IPS-NIHi7 (cell line): Measurements from ENCODE around the gene RNF126.

ENCODE experiments used
- DNase-seq: peaks from one replicate; pipeline ENCODE4 v3.0.0; 2012; ENCODE audit warnings: mixed read lengths; ENCODE audit errors: extremely low spot score

Gene RNF126

DNA sequence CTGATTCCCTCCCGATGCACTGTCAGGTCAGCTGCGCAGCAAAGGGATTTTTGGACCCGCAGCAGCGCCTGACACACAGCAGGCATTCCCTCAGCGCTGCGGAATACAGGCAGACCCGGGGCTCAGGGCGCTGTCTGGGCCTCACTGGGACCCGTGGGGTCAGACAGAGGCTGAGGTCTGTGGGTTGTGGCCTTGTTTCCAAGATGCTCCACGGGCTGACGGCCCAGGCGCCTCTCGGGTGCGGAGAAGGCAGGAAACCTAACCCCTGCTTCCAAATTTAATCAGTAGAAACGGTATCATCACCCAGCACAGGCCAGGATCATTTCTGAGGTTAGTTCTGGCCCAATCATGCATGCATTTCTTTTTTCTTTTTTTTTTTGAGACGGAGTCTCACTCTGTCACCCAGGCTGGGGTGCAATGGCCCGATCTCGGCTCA lies 686 bp upstream of the RNF126 start:
- DNase-seq: no peak

DNA sequence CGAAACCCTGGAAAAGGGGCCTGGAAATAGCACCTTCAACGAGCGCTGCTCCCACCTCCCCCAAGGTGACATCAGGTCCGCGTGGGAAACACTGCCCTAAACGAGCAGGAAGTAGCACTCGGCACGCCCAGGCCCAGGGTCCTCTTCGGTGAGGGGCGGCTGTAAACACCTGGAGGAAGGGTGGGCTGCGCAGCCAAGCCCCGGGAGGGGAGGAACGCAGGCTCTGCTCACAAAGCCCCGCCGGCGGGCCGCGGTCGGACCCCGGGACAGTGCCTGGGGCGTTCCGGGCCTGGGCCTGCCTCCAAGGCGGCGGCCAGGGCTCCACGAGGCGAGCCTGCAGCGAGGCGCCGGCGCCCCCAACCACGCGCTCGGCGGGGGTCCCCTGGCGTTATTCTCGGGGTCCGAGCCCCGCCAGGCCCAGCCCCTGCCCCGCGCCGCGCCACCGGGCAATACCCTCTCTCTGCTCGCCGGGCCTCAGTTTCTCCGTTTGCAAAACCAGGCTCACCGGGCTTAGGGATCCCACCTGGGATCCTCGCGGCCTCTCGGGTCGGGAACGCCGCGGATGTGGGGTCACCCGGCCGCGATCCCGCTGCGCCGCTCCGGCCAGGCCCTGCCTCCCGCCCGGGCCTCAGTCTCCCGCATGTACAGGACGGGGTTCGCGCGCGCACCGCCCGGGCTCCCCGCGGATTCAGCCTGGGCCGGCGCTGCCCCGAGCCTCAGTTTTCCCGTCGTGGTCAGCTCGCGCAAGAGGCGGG lies 630 bp downstream of the RNF126 start:
- peak; percentile 57 for DNase-seq

DNA sequence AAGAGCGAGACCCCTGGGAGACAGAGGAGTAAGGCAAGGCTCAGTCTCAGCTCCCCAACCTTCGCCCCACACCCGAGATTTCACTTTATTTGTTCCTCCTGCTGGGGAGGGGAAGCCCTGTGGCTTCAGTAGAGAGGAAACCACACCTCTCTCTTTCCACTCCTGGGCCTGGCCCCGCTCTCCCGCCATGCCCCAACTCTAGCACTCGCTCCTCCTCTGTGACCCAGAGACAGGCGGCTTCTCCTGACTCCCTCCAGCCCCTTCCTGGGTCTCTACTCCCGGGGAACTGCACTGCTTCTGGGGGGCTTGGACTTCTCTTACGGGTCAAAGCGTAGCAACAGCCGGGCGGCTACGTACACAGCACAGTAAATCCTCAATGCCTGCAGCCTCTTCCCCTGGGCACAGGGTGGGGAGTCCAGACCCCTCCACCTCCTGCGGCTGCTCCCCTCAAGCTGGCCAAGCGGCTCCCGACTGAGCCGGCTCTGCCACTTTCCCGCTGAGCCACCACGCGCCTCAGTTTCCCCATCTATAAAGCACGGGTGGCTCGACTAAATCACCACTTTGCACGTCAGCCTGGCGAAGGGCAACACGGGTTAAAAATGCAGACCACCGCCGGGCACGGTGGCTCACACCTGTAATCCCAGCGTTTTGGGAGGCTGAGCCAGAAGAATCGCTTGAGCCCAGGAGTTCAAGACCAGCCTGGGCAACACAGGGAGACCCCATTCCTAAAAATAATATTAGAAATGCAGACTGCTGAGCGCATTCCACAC lies 1.4 kb downstream of the RNF126 start:
- no peak for DNase-seq

DNA sequence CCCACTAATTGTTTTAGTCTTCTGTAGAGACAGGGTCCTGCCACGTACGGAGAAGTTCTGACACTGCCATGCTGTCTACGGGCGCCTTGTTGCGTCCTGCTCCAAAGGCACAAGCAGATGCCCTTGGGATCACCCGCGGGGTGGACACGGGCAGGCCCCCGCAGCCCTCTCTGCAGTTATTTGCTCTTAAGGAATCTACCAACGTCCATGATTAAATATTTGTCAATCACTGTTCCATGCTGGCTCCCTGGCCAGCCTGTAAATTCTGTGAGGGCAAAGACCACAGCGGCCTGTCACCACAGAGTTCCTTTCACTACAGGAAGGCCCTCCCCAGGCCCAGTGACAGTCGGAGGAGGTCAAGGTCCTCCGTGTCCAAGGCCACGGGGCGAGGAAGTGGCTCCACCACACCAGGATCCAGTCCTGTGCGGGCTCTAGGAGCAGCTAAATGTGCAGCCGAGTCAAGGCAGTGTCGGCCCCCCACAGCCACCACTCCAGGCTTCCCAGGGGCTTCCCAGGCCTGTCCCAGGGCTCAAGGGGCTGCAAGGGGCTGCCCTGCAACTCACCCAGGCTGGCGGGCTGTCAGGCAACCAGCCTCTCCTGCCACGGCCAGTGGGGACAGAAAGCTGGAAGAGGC lies 2.1 kb downstream of the RNF126 start:
- no peak for DNase-seq

DNA sequence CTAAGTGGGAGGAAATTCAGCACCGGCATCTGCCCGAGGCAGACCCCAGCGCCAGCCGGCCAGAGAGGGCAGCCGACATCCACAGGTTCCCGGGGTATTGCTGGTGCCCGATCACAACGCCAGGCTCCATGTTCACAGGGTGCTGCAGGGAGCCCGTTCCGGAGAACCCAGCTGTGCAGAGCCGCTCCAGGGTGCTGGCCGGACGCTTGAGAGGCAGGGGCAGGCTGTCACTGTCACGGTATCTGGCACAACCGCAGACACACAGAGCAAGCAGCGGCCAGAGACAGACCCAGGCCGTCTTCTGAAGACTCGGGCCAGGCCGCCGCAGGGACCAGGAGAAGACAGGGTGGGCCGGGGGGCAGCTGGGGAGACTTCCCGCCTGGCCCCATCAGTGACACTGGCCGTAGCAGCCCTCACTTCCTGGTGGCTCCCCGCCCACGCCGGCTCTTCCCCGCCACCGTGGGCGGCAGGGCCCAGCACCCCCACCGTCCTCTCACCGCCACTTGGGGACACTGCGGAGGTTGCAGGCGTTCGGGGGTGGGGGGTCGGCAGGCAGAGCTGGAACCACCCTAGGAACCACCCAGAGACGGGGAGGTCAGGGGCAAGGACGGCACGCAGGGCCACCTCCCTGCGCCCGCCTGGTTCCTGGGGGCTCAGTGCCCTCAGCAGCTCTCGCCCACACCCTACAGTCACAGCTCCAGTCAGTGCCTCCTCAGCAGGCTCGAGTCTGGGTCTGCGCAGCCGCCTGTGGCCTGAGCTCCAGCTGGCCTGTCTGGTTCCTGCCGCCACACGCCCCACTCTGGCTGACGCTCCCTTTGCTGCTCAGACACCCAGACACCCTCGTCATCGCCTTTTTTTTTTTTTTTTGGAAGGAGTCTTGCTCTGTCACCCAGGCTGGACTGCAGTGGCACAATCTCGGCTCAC lies 3.8 kb downstream of the RNF126 start:
- no peak for DNase-seq

DNA sequence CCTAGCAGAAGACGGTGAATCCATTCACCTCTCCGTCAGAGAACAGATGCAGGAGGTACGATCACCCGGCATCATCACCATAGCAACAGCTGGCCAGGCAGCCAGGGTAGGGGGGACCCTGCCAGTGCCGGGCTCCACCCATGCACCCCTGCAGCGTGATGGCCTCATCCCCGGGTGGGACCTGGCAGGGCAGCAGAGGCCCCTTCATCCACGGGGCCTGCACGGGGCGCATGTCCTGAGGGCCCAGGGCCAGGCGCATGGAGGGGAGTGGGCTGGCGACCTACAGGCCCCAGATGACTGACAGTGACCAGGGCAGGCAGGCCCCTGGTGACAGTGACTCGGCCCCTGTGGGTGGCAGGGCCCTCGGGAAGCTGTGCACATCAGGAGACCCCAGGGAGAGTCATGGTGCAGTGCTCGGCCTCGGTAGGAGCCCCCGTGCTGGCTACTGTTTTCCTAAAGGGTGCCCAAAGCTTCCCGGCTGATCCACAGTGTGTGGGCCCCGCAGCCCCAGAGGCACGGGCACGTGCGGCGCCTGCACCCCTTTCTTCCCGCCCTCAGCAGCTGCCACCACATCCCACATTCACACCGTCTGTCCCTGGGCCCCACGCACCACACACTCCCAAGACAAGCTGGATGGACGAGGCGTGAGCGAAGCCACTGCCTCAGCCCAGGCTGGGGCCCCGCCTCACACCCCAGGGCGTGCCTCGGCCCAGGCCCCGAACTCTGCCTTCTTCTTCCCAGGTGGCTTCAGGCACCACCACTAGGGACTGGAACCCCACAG lies 4.8 kb downstream of the RNF126 start:
- no peak for DNase-seq

DNA sequence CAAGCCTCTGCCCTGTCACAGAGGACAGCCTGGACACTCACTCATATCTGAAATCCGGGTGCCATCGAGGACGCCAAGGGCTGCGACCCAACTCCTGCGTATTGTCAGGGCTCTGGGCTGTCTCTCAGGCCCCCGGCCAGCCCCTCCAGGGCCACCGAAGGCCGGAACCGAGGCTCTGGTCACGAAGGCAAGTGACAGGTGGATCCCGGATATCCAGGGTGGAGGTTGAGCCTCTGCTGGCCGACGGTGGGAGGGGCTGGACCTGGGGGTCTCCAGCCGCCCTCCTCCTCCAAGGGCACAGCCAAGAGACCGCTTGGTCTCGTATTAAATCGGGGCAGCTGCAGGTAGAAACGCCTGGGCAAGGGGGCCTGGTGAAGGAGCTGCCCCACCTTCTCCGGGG lies 5.4 kb downstream of the RNF126 start:
- DNase-seq: no peak

DNA sequence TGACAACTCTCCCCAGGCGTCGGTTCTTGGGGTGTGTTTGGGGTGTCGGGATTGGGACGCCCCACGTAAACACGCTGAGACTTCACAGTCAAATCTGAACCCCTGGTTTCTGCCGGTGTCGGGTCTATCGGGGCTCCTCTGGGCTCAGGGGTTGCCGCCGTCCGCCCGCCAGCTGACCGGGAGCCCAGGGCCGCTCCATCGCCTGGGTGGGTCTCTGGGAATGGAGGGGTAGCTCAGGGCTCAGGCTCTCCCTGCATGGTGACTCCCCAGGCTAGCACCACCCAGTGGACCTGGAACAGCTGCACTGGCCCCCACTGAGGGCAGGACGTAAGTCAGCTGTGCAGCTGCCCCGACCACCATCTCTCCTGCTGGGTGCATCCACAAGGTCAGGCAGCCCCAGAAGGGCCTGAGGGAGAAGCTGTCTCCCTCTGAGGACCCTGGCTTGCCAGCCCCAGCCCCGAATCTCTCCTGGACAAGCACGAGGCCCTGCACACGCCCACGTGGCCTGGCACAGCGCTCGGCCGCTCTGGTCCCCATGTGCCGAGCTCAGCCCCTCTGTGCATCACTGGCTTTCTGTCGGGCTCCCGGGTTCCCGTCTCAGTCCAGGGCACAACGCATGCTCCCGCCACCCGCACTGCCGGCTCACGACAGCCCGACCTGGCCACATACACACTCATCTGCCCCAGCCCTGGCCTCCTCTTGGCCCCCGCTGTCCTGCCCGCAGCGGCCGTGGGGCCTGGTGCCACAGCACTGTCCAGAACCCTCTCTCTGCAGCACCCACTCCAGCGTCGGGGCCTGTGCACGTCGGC lies 6.1 kb downstream of the RNF126 start:
- no peak for DNase-seq

DNA sequence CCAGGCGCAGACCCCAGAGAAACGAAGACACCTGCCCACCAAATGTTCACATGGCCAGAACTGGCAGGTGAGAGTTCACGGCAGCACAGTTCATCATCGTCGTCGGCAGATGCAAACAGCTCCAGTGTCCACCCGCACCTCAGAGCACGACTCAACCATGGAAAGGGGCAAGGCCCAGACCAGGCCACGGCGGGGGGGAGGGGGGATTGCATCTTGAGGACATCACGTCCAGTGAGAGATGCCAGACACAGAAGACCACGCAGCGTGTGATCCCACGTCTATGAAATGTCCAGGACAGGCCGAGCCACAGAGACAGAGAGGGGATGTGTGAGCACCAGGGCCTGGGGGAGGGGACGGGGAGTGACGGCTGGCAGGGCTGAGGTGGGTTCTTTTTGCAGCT lies 7.3 kb downstream of the RNF126 start:
- no peak for DNase-seq

DNA sequence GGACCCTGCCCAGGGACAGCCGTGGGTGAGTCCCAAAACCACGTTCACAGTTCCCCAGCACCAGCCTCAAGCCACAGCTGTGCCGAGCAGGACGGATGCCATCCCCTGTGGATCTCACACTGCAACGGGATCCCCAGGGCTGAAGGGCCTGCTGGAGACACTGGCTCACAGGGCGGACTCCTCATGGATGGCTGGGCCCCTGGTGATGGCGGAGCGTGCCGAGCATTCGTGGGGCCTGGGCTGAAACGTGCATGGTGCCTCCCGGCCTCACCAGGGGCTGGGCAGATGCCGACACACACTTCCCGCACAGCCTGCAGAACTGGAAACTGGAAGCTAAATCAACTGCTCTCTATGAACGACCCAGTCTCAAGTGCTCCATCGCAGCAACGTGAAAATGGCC lies 9.6 kb downstream of the RNF126 start:
- DNase-seq: no peak

DNA sequence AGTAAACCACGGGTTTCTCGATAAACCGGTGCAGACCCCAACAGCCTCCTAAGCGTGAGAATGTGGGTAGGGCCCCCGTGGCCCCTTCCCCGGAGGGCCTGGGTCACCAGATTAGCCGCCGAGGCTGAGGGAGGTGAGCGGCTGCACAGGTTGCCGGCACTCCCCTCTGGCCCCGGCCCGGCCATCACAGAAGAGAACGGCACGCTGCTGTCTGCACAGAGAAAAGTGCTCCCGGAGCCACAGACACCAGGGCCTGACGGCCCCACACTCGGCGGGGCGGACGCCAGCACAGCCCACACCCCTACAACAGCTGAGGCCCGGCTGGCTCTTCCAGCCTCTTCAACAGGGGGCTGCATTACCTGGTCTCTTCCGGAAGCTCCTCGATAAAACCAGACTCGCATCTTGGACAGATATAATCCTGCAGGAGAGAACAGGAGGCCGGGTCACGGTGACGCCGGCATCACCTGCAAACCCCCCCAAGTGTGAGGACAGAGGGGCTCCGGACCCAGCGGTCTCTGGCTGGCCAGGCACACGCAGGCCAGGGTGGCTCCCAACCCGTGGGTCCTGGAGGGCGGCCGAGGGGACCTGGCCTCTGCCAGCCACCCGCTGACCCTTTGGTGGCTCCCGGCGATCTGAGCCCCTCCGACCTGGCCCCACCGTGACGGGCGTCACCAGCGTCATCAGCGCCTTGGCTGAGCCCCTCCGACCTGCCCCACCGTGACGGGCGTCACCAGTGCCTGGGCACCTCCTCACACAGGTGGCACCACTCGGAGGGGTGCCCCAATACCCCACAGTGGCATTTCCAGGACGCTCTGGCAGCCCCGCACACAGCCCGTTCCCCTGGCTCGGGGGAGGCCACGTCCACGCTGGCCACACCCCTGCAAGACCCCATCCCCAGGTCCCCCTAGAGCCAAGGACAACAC lies 10.3 kb downstream of the RNF126 start:
- DNase-seq: no peak

DNA sequence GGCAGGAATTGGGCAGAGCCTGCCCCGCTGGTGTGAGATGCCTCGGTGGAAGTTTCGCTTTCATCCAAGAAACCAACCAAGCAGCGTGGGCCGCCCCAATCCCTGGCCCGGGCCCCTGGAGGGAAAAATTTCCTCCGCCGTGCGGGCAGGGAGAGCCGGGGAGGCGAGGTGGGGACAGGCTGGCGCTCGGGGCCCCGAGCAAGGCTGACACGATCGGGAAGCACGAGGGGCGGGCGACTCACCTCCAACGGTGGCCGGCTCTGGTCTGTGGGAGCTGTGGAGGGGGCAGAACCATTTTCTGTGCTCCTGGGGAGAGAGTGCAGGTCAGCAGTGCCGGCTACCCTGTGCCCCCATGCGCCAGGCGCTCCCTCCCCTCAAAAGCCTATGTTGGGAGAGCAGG lies 11.0 kb downstream of the RNF126 start:
- no peak for DNase-seq

DNA sequence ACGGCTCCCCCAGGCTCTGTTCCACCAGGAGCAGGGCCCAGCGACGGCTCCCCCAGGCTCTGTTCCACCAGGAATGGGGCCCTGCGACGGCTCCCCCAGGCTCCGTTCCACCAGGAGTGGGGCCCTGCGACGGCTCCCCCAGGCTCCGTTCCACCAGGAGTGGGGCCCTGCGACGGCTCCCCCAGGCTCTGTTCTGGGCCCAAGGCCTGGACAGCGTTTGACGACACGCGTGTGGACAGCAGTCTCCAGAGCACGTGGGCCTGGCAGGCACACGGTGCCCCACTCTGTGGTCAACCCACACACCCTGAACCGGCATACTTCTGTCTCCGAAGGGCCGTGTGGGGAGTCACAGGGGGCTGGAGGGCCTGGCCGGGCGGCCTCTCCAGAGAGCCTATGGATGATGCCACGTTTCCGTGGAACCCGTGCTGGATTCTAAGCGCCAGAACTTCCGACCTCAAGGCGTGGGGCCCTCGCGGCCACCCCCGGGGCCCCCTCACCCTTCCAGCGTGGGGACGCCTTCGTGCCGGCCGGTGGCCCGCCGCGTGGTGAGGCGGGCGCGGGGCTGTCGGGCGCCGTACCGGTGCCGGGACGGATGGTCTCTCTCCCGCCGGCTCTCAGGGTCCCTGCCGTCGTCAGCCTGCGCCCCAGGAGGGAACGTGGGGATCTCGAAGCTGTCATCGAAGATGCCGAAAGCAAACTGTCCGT lies 11.7 kb downstream of the RNF126 start:
- no peak for DNase-seq

DNA sequence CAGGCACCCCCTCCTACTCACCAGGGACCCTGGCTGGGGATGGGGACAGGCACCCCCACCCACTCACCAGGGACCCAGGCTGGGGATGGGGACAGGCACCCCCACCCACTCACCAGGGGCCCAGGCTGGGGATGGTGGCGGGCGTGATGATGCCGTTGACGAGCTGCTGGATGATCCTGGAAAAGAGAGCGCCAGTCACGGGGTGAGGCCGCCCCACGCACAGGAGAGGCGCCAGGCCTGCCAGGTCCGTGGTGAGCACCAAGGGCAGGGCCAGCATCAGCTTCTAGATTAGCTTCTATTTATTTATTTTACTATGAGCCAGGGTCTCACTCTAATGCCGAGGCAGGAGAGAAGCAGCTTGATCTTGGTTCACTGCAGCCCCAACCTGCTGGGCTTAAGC lies 12.9 kb downstream of the RNF126 start:
- no peak for DNase-seq

DNA sequence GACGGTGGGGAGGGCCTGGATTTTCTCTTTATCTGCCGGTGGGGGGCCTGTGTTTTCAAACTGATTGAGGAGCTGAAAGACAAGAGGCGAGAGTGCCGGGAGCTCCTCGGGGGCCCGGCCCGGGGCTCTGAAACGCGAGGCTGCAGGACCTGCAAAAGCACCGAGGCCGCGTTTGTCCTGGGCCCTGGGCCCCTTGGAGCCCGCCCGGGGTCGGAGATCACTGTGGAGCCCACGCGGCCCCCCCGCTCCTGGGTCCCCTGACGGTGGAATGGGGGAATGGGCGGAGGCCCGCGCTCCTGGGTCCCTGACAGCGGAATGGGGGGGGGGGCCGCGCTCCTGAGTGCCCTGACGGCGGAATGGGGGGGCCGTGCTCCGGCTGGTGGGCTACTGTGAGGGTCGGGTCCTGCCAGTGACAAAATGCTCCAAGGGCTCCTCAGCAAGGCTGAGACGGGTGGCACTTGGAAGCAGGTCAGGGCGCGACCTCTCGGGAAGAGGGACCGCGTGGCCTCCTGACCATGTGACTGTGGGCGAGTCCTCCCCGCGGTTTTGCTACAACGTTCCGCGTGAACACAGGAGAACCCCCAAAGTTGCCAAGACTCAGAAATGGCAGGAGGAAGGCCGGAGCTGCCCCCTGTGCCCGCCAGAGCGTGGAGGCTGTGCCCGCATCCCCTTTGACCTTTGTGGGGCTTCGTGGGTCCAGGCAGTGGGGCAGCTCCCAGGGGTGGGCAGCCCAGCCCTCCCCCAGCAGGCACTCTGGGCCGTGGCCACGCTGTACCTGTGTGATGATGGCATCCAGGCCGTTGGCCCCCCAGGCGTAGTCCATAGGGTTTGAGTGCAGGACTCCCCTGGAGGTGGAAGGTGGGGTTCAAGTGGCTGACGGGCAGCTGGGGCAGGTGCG lies 13.9 kb downstream of the RNF126 start:
- DNase-seq: no peak

DNA sequence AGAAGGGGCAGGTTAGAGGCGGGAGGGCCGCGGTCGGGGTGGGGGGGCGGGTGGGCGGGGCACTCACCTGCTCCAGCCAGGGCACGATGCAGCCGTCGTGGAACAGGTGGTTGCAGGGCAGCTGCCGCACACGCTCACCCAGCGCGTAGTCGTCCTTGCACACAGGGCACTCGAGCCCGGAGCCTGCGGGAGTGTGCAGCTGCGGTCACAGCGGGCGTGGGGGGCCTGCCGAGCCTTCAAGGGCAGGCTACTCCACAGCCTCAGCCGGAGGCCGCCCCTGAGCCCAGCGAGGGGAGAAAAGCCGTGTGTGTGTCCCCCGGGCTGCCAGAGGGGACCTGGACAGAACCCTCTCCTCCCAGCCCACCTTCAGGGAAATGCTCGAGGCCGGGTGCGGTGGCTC lies 14.7 kb downstream of the RNF126 start:
- no peak for DNase-seq

DNA sequence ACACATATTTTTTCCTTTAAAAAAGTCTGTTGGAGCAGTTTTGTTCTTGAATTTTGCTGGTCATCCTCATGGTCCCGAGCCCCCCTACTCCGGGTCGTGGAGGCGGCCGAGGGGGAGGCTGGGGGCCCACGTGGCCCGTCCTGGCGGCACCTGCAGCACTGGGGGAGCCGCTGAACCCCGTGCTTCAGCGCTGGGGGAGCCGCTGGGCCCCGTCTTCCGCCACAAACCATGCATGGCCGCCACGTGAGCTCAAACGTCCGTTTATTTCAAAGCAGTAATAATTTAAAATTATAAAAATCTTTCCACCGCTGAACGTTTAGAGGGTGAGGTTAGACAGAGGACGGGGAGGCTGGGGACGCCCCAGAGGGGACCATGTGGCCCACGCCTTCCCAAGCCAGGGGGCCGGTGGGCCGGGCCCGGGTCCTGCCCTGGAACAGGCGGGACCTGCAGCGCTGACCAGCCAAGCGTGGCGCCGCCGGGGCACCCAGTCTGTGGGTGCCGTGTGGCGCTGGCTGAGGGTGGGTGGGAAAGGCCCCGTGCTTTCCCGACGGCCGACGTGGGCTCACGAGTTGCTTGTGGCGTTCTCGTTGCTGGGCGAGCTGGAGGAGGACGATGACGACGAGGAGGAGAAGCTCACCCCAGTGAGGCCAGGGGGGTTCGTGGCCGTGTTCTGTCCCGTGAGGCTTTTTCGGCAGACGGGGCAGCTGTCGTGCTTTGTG lies 15.3 kb downstream of the RNF126 start:
- no peak for DNase-seq
